ENCODE results near the gene SYK.

Gene SYK

GRCh38 chr9:90854637-90855175 lies 53.1 kb downstream of the SYK start:
- DNase-seq = no peak

GRCh38 chr9:90855208-90855902 lies 53.7 kb downstream of the SYK start:
- no peak for DNase-seq

GRCh38 chr9:90857091-90857490 lies 55.5 kb downstream of the SYK start:
- DNase-seq = no peak

GRCh38 chr9:90857855-90858254 lies 56.2 kb downstream of the SYK start:
- DNase-seq = no peak

GRCh38 chr9:90858457-90858901 lies 56.9 kb downstream of the SYK start:
- no peak for DNase-seq

GRCh38 chr9:90860382-90860781 lies 58.8 kb downstream of the SYK start:
- no peak for DNase-seq

- DNase-seq = no peak
These were observed 59.2 kb downstream of the SYK start for GRCh38 chr9:90860826-90861225.

GRCh38 chr9:90861380-90861779 lies 59.8 kb downstream of the SYK start:
- no peak for DNase-seq

GRCh38 chr9:90861826-90862740 lies 60.5 kb downstream of the SYK start:
- no peak for DNase-seq

GRCh38 chr9:90864779-90865178 lies 63.2 kb downstream of the SYK start:
- DNase-seq = no peak

- DNase-seq = no peak
These were observed 65.5 kb downstream of the SYK start for GRCh38 chr9:90867101-90867500.

- DNase-seq = no peak
These were observed 66.9 kb downstream of the SYK start for GRCh38 chr9:90868555-90868954.

- no peak for DNase-seq
These were observed 67.7 kb downstream of the SYK start for GRCh38 chr9:90869361-90869760.

- DNase-seq = peak; percentile 49
These were observed 69.2 kb downstream of the SYK start for GRCh38 chr9:90870621-90871326.

- DNase-seq = no peak
These were observed 69.8 kb downstream of the SYK start for GRCh38 chr9:90871327-90871935.

GRCh38 chr9:90872835-90873294 lies 71.2 kb downstream of the SYK start:
- DNase-seq = no peak

- DNase-seq = no peak
These were observed 71.8 kb downstream of the SYK start for GRCh38 chr9:90873422-90873821.

GRCh38 chr9:90874194-90874593 lies 72.6 kb downstream of the SYK start:
- no peak for DNase-seq

GRCh38 chr9:90878562-90878961 lies 76.9 kb downstream of the SYK start:
- DNase-seq = no peak

- DNase-seq = no peak
These were observed 78.4 kb downstream of the SYK start for GRCh38 chr9:90880066-90880465.

- no peak for DNase-seq
These were observed 79.0 kb downstream of the SYK start for GRCh38 chr9:90880669-90881068.

- DNase-seq = no peak
These were observed 80.0 kb downstream of the SYK start for GRCh38 chr9:90881648-90882047.
